Activated T-cell treated with anti-CD3 and anti-CD28 coated beads for 48 hours (primary cell): ENCODE data around the gene SSBP2.

Experiments
- DNase-seq: peaks from one replicate; pipeline ENCODE4 v3.0.0-alpha.2; 2020; ENCODE audit warnings: low read depth

Gene SSBP2

DNA sequence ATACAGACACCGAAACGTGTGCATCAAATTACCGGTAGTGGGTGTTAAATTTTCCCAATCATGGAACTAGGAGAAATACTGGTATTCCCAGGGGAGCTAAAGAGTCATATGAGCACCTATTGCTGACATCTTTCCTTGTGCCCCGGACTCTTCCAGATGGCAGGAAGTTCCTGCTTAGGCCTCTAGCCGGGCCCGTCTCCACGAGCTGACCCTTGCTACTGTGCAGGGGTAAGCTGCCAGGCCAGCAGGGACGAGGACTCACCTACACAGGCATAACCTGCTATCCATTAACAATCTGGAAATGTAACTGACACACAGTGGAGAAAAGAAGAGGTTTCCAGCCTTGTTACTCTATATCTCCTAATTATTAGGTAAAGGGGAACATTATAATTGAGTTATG lies 16.2 kb upstream of the SSBP2 start:
- no peak for DNase-seq

DNA sequence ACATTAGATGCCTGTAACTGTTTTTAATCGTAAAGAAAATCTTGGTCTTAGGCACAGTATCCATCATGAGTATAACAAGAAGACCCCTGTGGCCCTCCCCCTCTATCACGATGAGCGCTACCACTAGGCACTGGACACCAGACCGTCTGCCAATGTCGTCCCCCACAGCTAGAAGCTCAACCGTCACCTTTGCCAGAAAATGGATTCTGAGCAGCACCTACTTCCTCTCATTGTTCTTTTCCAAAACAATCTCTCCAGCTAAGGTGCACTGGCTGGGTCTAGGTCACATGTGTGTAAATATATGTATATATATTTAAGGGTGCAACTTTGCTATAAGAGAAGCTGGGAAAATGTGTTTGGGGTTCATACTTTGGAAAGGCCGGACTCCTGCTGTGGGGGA lies 15.7 kb upstream of the SSBP2 start:
- DNase-seq = no peak

DNA sequence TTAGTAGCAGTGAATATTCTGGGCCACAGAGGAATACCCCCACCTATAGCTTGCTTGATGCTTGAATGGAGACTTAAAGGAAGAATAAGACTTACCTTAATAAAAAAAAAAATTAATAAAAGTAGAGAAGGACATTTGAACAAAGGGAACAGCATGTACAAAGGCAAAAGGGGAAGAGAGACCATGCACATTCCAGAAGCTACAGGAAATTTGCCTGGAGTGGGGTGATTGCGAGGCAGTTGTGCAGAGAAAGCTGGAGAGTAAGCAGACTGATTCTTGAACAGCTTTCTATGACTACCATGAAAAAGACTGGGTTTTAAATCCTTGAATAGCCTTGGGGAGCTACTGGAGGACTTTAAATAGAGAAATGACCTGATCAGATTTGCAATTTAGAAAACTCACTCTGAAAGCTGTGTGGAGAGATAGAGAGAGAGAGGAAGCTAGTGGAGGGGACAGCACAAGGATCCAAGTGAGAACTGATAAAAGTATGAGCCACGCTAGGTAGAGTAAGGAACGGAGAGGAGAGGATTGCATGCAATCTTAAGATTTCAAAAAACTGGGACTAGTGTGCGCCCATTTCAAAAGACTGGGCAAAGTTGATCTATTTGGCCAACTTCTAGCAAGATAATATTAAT lies 12.5 kb upstream of the SSBP2 start:
- no peak for DNase-seq

DNA sequence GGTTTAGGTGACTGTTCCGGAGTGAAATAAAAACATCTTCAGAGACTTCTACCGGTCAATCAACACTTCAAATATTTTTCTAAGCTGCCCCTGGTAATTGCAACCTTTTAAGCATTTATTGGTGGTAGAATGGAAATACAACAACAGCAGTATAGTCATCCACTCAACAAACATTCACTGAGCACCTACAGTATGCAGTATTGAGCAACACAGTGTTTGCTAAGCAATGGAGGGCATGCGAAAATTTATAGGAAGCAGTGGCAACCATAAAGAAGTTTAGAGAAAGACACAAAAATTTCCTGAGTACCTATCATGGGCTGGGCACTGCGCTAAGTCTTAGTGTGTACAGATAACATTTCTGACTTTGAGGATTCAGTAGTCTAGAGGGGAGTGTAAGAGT lies 12.0 kb upstream of the SSBP2 start:
- DNase-seq = no peak

DNA sequence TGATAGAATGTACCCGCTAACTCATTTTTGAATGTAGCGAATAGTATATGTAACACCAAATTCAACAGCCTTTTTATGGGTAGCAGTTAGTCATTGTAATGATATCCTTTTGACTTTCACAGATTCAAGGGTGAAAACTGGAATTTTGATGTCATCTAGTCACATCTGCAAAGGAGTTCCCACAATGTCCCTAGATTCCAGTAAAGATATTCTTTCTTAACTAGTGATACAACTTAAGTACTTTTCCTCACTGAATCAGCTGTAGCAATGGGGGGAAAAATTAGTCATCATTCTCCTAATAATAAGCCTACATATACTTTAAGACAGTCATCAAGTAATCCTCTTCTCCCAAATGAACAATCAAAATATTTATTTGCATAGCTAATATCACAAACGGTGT lies 11.5 kb upstream of the SSBP2 start:
- DNase-seq = no peak

DNA sequence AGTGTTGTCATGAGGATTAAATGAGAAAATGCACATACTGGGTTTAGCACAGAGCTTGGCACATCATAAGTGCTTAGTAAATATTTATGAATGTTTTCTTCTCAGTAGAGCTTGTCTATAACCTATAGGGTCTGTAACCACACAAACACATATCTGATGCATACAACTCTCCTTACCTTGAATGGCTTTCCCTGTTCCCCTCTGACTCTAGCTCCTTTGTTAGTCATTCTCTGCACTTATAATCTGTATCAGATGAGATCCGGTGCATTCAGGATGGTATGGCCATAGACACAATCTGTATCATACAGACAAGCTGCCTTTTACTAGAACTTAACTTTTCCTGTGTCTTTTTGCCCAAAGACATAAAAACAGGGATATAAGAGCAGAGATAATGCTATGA lies 11.1 kb upstream of the SSBP2 start:
- no peak for DNase-seq

DNA sequence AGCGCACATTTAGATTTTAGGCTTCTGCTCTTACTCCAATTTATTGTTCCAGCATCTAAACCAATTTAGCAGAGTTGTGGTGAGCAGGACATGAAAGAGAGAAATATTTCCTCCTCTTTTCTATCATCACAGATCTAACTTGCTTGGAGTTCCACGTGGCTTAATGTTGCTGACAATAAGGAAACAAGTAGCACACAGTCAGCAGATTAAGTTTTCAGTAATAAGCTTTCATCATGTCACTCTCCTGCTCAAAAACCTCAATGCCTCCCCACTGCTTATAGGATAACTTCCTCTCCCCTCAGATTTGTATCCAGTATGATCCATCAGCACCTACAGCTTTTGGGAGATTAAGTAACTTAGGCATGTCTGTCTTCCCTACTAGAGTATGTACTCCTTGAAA lies 10.4 kb upstream of the SSBP2 start:
- no peak for DNase-seq

DNA sequence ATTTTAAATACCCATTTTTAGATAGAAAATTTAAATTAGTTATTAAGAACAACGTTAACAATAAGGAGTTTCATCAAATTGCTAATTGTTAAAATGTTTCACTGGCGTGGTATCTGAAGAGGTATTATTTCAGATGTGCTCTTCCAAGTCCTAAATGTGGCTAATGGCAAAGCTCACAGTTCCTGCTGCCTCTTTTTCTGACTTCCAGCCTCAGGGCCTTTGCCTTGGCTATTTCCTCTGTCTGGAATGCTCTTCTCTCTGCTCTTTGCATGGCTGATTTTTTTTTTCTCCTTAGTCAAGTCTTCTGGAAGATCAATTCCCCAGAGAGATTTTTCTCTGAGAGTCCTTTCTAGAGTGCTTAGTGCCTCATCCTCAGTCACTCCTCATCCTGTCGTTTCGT lies 9.6 kb upstream of the SSBP2 start:
- no peak for DNase-seq

DNA sequence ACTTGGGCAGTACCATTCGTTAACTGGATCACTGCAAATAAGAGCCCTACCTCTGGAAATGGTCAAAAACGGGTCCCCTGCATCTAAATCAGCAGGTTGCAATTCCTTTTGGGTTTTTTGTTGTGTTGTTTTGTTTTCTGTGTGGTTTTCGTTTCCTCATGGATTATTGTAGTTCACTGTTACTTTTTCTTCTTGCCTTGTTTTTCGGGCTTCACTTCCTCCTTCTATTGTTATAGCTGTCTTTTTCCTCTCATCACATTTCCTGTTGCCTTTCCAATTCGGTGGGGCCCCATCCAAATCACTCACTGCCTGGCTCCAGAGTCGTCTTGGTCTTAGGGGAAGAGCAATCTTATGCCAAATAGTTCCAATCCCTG lies 8.7 kb upstream of the SSBP2 start:
- no peak for DNase-seq

DNA sequence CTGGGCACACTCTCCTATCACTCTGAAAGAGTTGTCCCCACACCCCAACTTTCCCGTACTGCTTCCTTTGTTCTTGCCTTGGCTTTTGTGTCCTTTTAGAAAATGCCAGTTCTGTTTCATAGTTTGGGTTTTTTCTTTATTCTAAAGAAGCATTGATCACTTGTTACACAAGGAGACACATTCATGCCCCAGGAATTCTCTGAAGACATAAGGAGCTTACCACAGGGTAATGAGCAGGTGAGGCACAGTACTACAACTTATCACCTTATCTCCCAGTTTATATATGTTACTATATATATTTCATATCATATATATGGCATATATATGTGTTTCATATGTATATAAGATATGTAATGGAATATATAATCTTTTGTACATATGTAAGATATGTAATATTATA lies 6.5 kb upstream of the SSBP2 start:
- no peak for DNase-seq

DNA sequence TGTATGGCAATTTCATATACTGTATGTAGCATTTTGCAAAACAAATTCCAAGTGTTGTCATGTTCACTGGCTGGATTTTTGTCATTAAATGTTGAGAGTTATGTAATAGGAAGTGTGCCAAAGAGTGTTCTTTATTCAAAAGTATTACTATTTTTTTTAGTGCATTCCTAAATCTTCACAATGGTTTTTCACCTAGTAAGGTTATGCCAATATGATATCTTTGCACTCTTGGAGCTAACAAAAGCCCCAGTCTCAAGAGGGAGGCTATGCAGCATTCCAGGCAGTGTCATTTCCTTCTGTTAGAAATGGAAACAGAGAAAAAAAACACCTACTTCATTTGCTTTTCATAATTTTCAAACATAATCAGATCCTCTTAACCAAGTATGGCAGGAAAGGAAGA lies 5.1 kb upstream of the SSBP2 start:
- DNase-seq = no peak

DNA sequence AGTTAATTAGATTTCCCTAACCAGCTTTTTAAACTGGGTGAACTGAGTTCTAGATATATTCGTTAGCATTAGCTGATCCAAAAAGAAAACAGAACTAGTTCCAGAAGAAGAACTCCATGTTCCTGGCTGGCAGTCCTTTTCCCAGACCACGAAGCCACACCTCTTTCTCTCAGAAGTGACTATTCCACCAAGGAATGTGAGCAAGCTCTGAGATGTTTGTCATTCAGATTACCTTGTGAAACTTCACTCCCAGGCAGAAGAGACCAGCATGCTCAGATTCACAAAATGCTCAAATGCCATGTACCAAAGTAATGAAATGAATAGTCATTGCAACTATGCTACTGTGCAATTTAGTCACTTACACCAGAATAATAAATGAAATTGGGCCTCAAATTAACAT lies 4.4 kb upstream of the SSBP2 start:
- no peak for DNase-seq

DNA sequence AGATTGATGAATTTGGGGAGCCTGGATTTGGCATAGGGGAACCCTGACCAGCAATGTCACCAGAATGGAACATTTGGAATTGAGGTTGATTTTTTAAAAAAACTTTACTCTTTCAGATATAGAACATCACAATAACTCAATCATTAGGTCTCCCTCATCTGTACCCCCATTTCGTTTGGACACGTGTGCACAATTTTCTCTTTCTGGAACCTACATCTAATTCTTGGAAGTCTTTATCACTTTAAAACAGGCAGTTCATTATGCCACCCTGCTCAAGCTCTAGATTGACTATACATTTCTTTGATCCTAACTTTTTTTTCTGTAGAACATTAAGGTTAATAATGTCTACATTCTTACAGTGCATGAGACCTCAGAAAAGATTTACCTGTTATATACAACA lies 3.7 kb upstream of the SSBP2 start:
- no peak for DNase-seq

DNA sequence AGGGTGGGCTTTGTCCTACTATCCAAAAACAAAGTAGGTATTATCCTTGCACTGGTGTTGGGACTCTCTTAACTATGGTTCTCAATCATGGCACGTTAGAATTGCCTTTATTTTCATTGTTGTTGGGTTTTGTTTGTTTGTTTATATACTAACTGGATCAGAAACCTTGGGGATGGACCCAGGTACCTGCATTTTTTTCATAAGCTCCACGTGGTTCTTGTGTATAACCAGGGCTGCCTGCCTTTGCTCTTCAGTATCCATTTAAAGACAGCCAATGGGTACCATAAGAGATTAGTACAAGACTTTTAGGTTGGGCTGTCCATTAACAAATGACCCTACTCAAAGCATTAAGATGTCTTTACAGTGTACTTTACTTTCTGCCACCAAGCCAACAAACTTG lies 2.5 kb upstream of the SSBP2 start:
- no peak for DNase-seq

DNA sequence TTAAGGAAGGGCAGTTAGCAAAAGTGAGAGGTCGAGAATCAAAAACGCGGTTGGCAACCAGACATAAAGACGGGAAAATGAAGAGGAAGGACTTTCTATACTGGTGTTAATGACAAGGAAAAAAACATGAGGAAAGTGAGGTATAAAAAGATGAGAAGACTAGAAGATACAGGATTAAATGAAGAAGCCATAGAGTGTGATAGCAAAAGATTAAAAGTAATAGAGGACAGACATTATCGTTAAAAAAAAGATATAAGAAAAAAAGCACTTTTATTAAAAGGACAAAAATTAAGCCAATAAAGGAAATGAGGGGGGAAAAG lies 1.7 kb upstream of the SSBP2 start:
- DNase-seq = no peak

DNA sequence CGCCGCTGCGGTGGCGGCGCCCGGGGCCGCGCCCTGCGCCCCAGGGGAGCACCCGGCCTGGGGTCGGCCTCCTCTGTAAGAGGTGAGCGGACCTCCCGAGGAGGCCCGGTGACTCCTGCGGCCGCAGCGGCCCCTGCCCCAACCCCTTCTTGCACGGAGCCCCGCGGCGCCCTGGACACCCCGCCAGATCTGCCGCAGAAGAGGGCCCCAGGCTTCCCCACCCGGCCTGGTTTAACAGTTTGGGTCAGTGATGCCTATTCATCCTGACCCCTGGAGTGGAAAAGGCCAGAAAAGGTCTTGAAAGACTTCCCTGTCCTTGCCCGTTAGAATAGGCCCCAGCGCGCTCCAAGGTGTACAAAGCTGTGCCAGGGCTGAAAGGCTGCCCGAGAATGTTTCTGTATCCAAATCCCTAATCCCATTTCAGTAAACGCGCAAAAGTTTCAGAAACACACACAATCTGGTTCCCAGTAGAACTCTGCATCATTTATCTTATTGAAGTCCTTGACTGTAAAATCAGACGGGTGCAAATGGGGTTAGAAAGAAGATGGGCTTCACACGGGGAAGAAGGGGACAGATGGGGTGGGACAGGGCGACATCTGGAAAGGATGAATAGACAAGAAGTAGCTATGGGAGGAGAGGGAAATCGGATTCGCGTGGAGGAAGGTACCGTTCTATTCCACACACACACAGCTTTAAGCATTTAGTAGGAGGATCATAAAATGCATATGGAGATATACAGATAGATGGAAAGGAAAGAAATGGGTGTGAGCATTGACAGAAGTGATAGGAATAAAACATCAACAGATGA lies 1.1 kb upstream of the SSBP2 start:
- no peak for DNase-seq

DNA sequence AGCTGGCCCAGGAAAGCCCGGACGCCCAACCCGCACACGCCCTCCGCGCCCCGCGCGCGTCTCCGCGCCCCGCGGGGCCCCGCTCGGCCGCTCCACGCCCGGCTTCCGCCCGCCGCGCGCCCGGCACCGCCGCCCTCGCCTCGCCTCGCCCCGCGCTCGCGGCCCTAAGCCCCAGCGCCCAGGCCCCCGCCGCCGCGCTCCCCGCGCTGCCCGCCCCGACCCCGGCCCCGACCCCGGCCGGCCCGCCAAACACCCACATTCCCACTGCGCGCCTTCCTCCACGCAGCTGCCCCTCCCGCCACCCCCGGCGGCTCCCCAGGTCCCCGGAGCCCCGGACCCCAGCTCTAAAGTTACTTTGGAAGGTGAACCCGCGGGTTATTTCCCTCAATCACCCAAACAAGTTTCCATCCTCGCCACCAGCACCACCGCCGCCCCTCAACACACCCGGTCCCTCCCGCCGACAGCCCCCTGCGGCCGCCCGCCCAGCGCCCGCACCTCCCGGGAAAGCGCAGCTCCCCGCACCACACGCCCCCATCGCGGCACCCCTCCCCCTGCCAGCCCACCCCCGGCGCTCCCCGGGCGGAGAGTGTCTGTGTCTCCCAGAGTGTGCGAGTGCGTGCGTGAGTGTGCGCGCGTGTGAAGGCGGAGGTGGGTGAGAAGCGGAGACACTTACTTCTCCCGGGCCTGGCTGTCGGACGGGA lies 439 bp downstream of the SSBP2 start:
- DNase-seq = peak; percentile 18

DNA sequence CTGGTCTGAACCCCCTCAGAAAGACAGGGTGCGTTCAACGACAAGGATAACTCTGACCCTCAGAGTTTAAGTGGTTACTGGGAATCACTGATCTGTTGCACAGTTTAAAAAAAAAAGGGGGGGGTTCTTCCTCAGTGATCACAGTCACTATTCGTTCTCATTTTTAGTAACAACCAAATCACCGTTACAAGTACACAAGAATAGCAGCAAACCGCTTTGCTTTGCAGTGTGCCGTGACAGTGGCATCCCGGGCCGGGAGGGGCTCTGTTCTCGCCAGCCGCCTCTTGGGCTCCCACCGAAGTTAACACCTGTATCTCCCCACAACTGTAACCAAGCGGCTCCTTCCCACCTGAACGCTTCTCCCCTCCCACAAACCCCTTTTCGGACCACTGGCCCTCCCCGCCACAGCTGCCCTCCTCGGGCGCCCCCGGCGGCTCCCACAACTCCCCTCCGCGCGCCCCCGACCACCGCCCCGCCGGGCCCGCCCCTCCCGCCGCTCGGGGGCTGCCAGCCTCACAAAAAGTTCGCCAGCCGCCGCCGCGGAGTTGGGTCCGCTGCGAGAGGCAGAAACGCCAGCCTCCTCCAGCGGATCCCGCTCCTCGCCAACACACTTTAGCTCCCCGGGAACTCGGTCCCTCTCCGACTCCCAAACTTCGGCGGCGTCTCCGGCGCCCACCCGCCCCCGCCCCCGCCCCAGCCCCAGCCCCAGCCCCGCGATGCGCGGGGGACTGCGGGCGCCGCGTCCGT lies 1.2 kb downstream of the SSBP2 start:
- DNase-seq = peak; percentile 35

DNA sequence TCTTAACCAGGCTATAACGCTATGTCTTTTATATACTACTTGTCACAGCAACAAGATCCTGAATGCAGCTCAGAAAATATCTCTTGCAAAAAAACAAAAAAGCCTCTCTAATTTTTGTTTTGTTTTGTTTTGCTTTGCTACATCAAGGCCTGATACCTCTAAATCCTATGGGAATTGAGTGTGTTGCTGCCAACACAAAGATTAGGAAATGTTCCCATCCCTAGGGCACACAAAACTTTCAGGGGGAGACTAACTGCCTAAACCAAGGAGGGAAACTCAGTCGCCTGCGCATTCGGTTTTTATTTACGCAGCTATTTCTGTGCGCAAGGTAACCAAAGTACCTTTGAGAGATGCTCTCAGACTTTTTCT lies 1.7 kb downstream of the SSBP2 start:
- no peak for DNase-seq

DNA sequence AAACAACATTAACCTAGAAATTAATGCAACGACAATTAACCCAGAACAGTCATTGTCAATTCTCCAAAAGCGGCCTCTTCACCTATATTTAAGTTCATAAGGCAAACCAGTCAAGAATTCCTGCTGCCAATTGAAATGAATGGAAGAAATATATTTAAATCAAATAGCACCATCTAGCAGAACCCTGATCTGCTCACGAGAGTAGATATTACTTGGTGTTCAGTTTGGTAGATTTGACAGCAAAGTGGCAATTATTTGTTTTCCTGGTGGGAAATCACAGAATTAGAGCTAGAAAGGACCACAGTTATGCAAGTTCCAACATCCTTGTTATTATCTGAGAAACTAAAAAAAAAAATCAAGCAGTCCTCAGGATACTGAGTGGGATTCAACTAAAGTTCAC lies 2.3 kb downstream of the SSBP2 start:
- no peak for DNase-seq

DNA sequence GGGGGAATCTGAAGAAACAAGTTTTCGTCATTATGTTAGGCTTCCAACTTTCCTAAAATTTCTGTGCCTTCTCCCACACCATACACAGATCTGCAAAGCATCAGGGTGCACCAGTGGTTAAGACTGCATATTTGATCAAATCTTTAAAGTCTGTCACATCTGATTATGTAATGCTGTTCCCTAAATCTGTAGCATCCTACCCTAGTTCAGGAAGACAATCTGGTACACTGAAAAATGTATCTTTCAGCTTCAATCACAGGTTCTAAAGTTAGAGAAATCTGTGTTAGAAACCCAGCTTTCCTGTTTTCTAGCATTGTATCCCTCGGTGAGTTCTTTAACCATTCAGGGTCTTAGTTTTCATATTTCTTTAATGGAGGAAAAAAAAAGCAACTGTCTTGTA lies 3.9 kb downstream of the SSBP2 start:
- DNase-seq = no peak

DNA sequence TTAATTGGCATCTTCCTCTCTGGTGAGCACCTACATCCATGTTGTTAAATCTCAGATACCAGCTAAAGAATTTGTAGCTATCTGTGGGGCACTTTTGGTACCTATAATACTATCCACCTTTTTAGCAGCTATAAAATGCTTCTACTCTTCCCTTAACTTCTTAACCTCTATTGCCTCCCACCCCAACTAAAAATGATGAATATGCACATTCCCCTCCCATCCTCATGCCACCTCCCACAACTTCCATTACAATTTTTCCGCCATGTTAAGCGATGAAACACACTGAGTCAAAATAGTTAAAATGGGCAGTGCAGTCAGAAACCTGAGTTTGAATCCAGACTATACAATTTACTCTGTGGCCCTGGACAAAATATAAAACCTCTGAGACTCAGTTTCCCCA lies 10.1 kb downstream of the SSBP2 start:
- DNase-seq = no peak

DNA sequence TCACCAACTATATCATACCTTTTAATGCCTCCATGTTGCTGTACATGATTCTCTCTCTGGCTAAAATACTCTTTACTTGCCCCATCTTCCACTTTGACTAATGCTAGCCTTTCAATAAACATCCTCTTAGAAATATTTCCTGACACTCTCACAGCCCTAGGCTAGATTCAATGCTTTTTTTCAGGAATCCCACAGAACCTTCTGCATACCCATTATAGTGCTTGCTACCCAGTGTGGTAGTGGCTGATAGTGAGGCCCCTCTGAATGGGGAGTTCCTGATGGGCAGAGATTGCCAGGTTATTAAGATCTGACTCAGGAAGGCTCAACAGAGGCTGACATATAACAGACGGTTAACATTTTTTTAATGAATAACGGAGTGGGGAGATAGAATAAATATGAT lies 11.6 kb downstream of the SSBP2 start:
- no peak for DNase-seq
